ENCODE results near the gene KCNH6. TPM values are rescaled to one million over a fixed set of nuclear protein-coding genes. Genes with fewer than 3 reads are reported as not detected.

Gene KCNH6
- total and polyA plus RNA-seq, 2 donors from 2014 or later = 0.57 to 4.8 TPM

GRCh38 chr17:63486317-63487013 is 36.7 kb upstream of the KCNH6 start:
- TF ChIP-seq, protein P1, sequence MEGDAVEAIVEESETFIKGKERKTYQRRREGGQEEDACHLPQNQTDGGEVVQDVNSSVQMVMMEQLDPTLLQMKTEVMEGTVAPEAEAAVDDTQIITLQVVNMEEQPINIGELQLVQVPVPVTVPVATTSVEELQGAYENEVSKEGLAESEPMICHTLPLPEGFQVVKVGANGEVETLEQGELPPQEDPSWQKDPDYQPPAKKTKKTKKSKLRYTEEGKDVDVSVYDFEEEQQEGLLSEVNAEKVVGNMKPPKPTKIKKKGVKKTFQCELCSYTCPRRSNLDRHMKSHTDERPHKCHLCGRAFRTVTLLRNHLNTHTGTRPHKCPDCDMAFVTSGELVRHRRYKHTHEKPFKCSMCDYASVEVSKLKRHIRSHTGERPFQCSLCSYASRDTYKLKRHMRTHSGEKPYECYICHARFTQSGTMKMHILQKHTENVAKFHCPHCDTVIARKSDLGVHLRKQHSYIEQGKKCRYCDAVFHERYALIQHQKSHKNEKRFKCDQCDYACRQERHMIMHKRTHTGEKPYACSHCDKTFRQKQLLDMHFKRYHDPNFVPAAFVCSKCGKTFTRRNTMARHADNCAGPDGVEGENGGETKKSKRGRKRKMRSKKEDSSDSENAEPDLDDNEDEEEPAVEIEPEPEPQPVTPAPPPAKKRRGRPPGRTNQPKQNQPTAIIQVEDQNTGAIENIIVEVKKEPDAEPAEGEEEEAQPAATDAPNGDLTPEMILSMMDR (IDR thresholded peaks at IDR 0.05; ENCODE audit: borderline replicate concordance, extremely low read depth, insufficient read depth) = no peak
- H3K9me3 ChIP-seq (ENCODE audit: control insufficient read depth in 2 of 3, insufficient read depth in 1 of 3, low read length in 3 of 3) = no peaks in the 10 kb centered on the region
- peaks cover 0 to 8% (median 0%) of the 10 kb centered on the region in 3 donors for H3K36me3 ChIP-seq (ENCODE audit: control insufficient read depth in 2 of 3, insufficient read depth in 3 of 3, low read length in 3 of 3)
- no peaks in the 10 kb centered on the region for H3K4me1 ChIP-seq (ENCODE audit: control insufficient read depth in 2 of 3, insufficient read depth in 2 of 3, low read depth in 1 of 3, low read length in 3 of 3)
- H3K27ac ChIP-seq (ENCODE audit: low read depth in 2 of 2, low read length in 2 of 2) = no peak overlapping the region
- no peak overlapping the region for H3K9ac ChIP-seq (ENCODE audit: low read length in 3 of 3)
- H3K27me3 ChIP-seq (ENCODE audit: control insufficient read depth, insufficient read depth, low read length) = no peaks in the 10 kb centered on the region
- FAIRE-seq (no peak), DNase-seq (peak in 2 of 5 donors; percentile 21 to 47)
- no peak overlapping the region for H3K4me3 ChIP-seq (ENCODE audit: low read length in 3 of 3)
- intact Hi-C loops (cut with DNase I) = no loop called here

DNA sequence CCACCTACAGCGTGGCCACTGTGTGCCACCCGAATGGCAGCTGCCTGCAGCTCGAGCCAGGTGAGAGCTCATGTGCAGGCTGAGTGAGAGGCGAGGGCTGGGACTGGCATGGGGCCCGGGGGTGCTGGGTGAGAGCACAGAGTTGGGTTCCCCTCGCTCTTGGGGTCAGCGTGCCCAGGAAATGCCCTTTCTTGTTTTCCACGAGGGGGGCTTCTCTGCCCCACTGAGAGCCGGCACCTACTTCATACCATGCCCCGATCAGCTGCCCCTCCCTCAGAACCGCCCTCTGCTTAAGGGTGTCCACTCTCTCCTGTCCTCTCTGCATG is 36.2 kb upstream of the KCNH6 start:
- TF ChIP-seq, protein P1 (IDR thresholded peaks at IDR 0.05; ENCODE audit: borderline replicate concordance, extremely low read depth, insufficient read depth) = no peak
- intact Hi-C loops (cut with DNase I) = no loop called here
- Histone ChIP-seq H3K36me3 (ENCODE audit: control insufficient read depth in 2 of 3, insufficient read depth in 3 of 3, low read length in 3 of 3) (peaks cover 0 to 8% (median 0%) of the 10 kb centered on the region in 3 donors), H3K9me3 (ENCODE audit: control insufficient read depth in 2 of 3, insufficient read depth in 1 of 3, low read length in 3 of 3) (no peaks in the 10 kb centered on the region), H3K27ac (ENCODE audit: low read depth in 2 of 2, low read length in 2 of 2) (no peak overlapping the region), H3K9ac (ENCODE audit: low read length in 3 of 3) (no peak overlapping the region), H3K4me3 (ENCODE audit: low read length in 3 of 3) (no peak overlapping the region), H3K4me1 (ENCODE audit: control insufficient read depth in 2 of 3, insufficient read depth in 2 of 3, low read depth in 1 of 3, low read length in 3 of 3) (no peaks in the 10 kb centered on the region), H3K27me3 (ENCODE audit: control insufficient read depth, insufficient read depth, low read length) (no peaks in the 10 kb centered on the region)
- DNase-seq (peak in 2 of 5 donors; percentile 19 to 49), FAIRE-seq (no peak)

GRCh38 chr17:63488851-63489250 is 34.3 kb upstream of the KCNH6 start:
- FAIRE-seq = no peak
- DNase-seq = peak in 2 of 5 donors; percentile 17 to 37
- Histone ChIP-seq H3K9me3 (ENCODE audit: control insufficient read depth in 2 of 3, insufficient read depth in 1 of 3, low read length in 3 of 3) (no peaks in the 10 kb centered on the region), H3K9ac (ENCODE audit: low read length in 3 of 3) (no peak overlapping the region), H3K4me1 (ENCODE audit: control insufficient read depth in 2 of 3, insufficient read depth in 2 of 3, low read depth in 1 of 3, low read length in 3 of 3) (peaks cover 0 to 9% (median 3%) of the 10 kb centered on the region in 3 donors), H3K36me3 (ENCODE audit: control insufficient read depth in 2 of 3, insufficient read depth in 3 of 3, low read length in 3 of 3) (peaks cover 0 to 5% (median 0%) of the 10 kb centered on the region in 3 donors), H3K27ac (ENCODE audit: low read depth in 2 of 2, low read length in 2 of 2) (no peak overlapping the region), H3K27me3 (ENCODE audit: control insufficient read depth, insufficient read depth, low read length) (no peaks in the 10 kb centered on the region), H3K4me3 (ENCODE audit: low read length in 3 of 3) (no peak overlapping the region)
- TF ChIP-seq, protein P1 (IDR thresholded peaks at IDR 0.05; ENCODE audit: borderline replicate concordance, extremely low read depth, insufficient read depth) = no peak
- intact Hi-C loops (cut with DNase I) = no loop called here
